Sigmoid colon (tissue), 7 donors: ENCODE measurements around the gene LHX3. TPM values are rescaled to one million over a fixed set of nuclear protein-coding genes. Genes with fewer than 3 reads are reported as not detected.

Experiments used
- DNase-seq: peaks from one replicate; pipeline ENCODE4 v3.0.0-alpha.2; 2019
- H3K27ac ChIP-seq, 4 donors: fragments of 200-600 bp; sonication (generic); one replicate each; pipeline ENCODE4 v1.5.1; 2016 to 2019; ENCODE audit warnings: mild to moderate bottlenecking in 1 of 4
- H3K27me3 ChIP-seq, 3 donors: fragments of 200-600 bp; sonication (generic); one replicate each; pipeline ENCODE4 v1.5.1; 2019; ENCODE audit warnings: mild to moderate bottlenecking in 1 of 3
- H3K36me3 ChIP-seq, 4 donors: fragments of 200-600 bp; sonication (generic); one replicate each; pipeline ENCODE4 v1.5.1; 2016 to 2019
- H3K4me1 ChIP-seq, 4 donors: fragments of 200-600 bp; sonication (generic); one replicate each; pipeline ENCODE4 v1.5.1; 2017 to 2019
- H3K4me3 ChIP-seq, 4 donors: fragments of 200-600 bp; sonication (generic); one replicate each; pipeline ENCODE4 v1.5.1; 2017 to 2019; ENCODE audit warnings: mild to moderate bottlenecking in 2 of 4, moderate library complexity in 1 of 4
- H3K9me3 ChIP-seq, 4 donors: fragments of 200-600 bp in 3 of 4; sonication (generic) in 3 of 4; one replicate each; pipeline versions ENCODE4 v1.5.1 to v1.6.1; 2013 to 2019
- EP300 ChIP-seq, 4 donors: sonication (generic); formaldehyde crosslinking; IDR thresholded peaks; one replicate each; pipeline ENCODE4 v1.6.1; 2017; ENCODE audit warnings: antibody characterized with exemption in 4 of 4
- POLR2A ChIP-seq, 2 donors: fragments of 450-650 bp; IDR thresholded peaks; one replicate each; pipeline ENCODE4 v1.6.1; 2016; ENCODE audit warnings: antibody characterized with exemption in 2 of 2, mild to moderate bottlenecking in 2 of 2, moderate library complexity in 2 of 2
- POLR2AphosphoS5 ChIP-seq, 4 donors: sonication (generic); formaldehyde crosslinking; IDR thresholded peaks; one replicate each; pipeline ENCODE4 v1.6.1; 2017; ENCODE audit warnings: antibody characterized with exemption in 4 of 4
- WGBS, 2 donors: extraction: QIAGEN DNeasy Blood & Tissue Kit; methylation state at CpG; one replicate each; pipeline ENCODE4 v1.1.7; 2013; 5-methylcytosine and 5-hydroxymethylcytosine counted together
- intact Hi-C: fragments of 100-400 bp; cut with DNase I; formaldehyde crosslinking; loops from one replicate; pipeline ENCODE4 v1.15.1; 2023
- polyA plus RNA-seq, 3 donors: library from polyadenylated mRNA; stranded (reverse); fragments of 200-250 nt; gene quantifications; one replicate each; pipeline ENCODE4 v1.2.3, GENCODE V29; 2013
- total RNA-seq, 4 donors: library from RNA; depleted of rRNA; stranded (reverse); fragments of >200 nt; gene quantifications; one replicate each; pipeline ENCODE4 v1.1.0, GENCODE V29; 2016
- TF ChIP-seq, protein P1 (sequence below), 4 experiments: fragments of 450-650 bp in 3 of 4; fragments of 200-600 bp in 1 of 4; IDR thresholded peaks; one replicate each; pipeline ENCODE4 v1.5.1; 2016 to 2019; ENCODE audit warnings: antibody characterized with exemption in 4 of 4, mild to moderate bottlenecking in 3 of 4, moderate library complexity in 2 of 4
- donor health status: healthy with polysubstance abuse.
- donor health status: Bipolar disorder and iron deficiency.
- donor health status: healthy.

Gene LHX3
- total and polyA plus RNA-seq, 7 donors = not detected

DNA sequence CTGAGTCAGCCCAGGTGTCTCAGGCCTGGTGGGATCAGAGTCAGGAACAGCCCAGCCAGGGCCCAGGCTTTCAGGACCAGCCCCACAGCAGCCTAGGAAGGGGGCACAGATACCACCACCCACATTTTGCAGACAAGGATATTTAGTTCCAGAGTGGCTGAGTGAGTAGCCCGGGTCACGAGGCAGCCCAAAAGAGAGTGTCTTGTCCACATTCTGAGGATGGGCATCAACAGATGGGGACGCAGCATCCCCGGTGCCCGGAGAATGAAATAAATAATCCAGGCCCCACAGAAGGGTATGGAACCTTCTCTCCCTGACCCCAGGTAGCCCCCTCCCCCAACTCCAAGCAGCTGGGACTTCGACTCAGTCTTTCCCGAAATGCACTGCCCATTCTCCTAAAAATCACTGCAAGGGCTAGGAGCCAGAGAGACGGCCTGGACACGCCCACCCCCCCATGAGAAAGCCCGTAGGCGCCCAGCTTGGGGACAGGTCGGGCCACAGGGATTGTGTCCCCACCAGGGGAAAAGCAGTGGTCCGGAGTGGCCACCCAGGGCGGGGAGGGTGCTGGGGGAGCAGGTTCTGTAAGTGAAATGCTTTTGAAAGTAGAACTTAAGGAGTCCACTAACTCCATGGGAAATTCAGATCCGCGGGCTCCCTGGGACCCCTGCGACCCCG is 6.9 kb downstream of the LHX3 start:
- H3K4me1 ChIP-seq = peaks cover 0 to 25% (median 9%) of the 10 kb centered on the region in 4 donors
- H3K9me3 ChIP-seq = no peaks in the 10 kb centered on the region
- intact Hi-C loops = no loop called here
- no peak for DNase-seq
- no peaks in the 10 kb centered on the region for H3K36me3 ChIP-seq
- no peak overlapping the region for H3K27ac ChIP-seq
- peaks cover 83 to 100% (median 96%) of the 10 kb centered on the region in 3 donors for H3K27me3 ChIP-seq
- TF ChIP-seq POLR2A (IDR thresholded peaks at IDR 0.05) (no peak), POLR2AphosphoS5 (IDR thresholded peaks at IDR 0.05) (no peak), EP300 (IDR thresholded peaks at IDR 0.05) (no peak)
- TF ChIP-seq, protein P1, sequence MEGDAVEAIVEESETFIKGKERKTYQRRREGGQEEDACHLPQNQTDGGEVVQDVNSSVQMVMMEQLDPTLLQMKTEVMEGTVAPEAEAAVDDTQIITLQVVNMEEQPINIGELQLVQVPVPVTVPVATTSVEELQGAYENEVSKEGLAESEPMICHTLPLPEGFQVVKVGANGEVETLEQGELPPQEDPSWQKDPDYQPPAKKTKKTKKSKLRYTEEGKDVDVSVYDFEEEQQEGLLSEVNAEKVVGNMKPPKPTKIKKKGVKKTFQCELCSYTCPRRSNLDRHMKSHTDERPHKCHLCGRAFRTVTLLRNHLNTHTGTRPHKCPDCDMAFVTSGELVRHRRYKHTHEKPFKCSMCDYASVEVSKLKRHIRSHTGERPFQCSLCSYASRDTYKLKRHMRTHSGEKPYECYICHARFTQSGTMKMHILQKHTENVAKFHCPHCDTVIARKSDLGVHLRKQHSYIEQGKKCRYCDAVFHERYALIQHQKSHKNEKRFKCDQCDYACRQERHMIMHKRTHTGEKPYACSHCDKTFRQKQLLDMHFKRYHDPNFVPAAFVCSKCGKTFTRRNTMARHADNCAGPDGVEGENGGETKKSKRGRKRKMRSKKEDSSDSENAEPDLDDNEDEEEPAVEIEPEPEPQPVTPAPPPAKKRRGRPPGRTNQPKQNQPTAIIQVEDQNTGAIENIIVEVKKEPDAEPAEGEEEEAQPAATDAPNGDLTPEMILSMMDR (IDR thresholded peaks at IDR 0.05) = no peak
- H3K4me3 ChIP-seq = no peak overlapping the region
- WGBS, 2 donors = 14 to 15% methylated on average over 18 of the region's 18 CpGs

DNA sequence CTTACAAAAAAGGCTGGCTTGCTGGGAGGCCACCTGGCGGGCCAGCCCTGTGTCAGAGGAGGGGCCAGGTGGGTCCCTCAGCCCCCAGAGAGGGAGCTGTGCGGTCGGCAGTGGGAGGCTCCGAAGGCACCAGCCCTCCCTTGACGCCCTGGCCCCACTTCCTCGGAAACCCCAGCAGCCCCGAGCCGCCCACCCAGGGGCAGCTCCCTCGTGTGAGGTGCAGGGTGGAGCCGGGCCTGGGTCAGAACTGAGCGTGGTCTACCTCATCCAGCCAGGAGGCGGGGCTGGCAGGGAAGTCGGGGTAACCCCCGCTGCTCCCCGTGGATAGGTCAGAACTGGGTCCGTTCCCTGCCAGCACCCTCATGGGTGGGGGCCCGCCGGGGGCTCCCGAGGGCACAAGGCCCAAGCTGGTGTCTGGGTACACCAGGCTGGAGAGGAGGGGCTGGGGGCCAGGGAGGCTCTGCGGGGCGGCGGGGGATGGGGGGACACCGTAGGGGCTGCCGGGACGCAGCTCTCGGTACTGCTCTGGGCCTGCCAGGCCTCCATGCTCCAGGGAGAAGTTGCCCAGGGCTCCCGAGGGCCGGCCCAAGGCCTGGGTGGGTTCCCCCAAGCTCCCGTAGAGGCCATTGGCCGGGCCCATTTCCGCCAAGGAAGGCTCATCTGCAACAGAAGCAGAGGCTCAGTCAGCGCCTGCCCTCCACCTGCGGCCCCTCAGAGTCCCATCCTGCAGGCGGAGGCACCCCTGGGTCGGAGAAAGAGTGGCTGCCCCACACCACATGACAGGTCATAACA is 7.6 kb downstream of the LHX3 start:
- Histone ChIP-seq H3K27ac (no peak overlapping the region), H3K4me3 (no peak overlapping the region), H3K36me3 (no peaks in the 10 kb centered on the region), H3K27me3 (peaks cover 83 to 100% (median 96%) of the 10 kb centered on the region in 3 donors), H3K4me1 (peaks cover 0 to 30% (median 9%) of the 10 kb centered on the region in 4 donors), H3K9me3 (no peaks in the 10 kb centered on the region)
- WGBS, 2 donors = 8 to 15% methylated on average over 35 of the region's 35 CpGs
- DNase-seq = no peak
- intact Hi-C loops = no loop called here
- TF ChIP-seq EP300 (IDR thresholded peaks at IDR 0.05) (no peak), POLR2AphosphoS5 (IDR thresholded peaks at IDR 0.05) (no peak), POLR2A (IDR thresholded peaks at IDR 0.05) (no peak)
- TF ChIP-seq, protein P1 (IDR thresholded peaks at IDR 0.05) = no peak

DNA sequence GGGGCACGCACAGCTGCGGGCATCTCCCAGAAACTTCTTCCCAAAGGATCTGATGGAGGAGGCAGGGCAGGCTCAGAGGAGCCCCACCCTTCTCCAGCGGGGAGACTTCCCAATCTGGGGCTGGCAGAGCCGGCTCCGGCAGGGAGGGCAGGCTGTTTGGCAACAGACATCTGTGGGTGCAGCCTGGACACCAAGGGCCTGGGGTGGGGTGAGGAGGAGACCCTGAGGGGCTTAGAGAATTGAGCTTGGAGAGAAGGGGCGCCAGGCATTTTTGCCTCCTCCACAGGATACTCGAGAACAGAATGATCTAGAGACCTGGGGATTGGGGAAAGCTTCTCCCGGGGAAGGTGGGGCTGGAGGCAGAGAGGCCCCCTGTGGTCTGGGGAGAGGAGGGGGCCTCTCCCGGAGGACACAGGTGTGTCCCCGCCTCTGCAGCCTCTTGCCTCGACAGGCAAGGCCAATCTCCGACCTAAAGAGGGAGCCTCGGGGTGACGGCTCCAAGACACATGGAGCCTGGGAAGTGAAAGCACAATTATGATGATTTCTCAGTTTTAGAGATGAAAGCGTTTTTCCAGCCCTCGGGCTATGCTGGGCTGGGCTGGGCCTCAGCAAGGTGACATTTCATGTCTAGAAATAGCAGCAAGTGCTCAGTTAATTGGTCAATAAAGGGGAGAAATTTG is 8.4 kb downstream of the LHX3 start:
- peaks cover 77 to 100% (median 96%) of the 10 kb centered on the region in 3 donors for H3K27me3 ChIP-seq
- intact Hi-C loops = no loop called here
- no peak overlapping the region for H3K27ac ChIP-seq
- 4% methylated on average over 16 of the region's 16 CpGs for WGBS, 2 donors
- H3K4me1 ChIP-seq = peaks cover 0 to 22% (median 9%) of the 10 kb centered on the region in 4 donors
- DNase-seq = no peak
- no peak overlapping the region for H3K4me3 ChIP-seq
- TF ChIP-seq EP300 (IDR thresholded peaks at IDR 0.05) (no peak), POLR2AphosphoS5 (IDR thresholded peaks at IDR 0.05) (no peak), POLR2A (IDR thresholded peaks at IDR 0.05) (no peak)
- H3K9me3 ChIP-seq = no peaks in the 10 kb centered on the region
- no peaks in the 10 kb centered on the region for H3K36me3 ChIP-seq

DNA sequence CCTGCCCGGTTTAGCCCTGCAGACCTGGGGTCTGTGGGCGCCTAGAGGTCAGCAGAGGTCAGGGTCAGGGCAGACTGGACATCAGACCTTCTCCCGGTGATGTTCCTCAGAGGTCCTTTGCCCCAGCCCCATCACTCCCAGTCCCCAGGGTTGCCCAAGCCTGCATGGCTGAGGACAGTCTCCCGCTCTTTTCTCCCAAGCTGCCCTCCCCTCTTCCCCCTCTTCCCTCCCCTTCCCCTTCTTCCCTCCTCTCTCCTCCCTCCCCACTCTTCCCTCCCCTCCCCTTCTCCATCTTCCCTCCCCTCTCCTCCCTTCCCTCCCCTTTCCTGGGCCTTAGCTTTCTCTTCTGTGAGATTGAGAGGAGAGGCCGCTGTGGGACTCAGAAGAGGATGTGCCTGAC is 10.4 kb downstream of the LHX3 start:
- peaks cover 0 to 22% (median 9%) of the 10 kb centered on the region in 4 donors for H3K4me1 ChIP-seq
- H3K27ac ChIP-seq = no peak overlapping the region
- peaks cover 62 to 100% (median 96%) of the 10 kb centered on the region in 3 donors for H3K27me3 ChIP-seq
- no peaks in the 10 kb centered on the region for H3K36me3 ChIP-seq
- H3K4me3 ChIP-seq = no peak overlapping the region
- intact Hi-C loops = no loop called here
- no peak for DNase-seq
- WGBS, 2 donors = 16 to 17% methylated on average over 5 of the region's 5 CpGs
- no peaks in the 10 kb centered on the region for H3K9me3 ChIP-seq
- TF ChIP-seq POLR2AphosphoS5 (IDR thresholded peaks at IDR 0.05) (no peak), POLR2A (IDR thresholded peaks at IDR 0.05) (no peak), EP300 (IDR thresholded peaks at IDR 0.05) (no peak)
- TF ChIP-seq, protein P1 (IDR thresholded peaks at IDR 0.05) = no peak

DNA sequence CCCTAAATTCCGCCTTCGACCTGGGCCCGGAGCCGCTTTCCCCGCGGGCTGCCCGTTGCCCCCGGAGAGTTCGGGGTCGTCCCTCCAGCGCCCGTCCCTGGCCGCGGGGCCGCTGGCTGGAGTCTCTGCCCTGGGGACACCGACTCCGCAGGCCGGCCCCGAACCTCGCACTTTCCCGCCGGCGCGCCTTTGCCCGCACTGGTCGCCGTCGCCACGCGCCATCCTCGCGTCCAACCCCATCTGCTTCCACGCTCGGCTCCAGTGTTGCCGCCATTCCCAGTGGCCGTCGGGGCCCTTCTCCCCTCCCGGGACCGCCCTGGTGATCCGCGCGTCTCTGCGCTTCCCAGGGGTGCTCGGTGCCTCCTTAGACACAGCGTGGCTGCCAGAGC is 11.0 kb downstream of the LHX3 start:
- no peaks in the 10 kb centered on the region for H3K36me3 ChIP-seq
- H3K27ac ChIP-seq = no peak overlapping the region
- no peak for DNase-seq
- intact Hi-C loops = no loop called here
- no peak for TF ChIP-seq POLR2A (IDR thresholded peaks at IDR 0.05)
- TF ChIP-seq, protein P1 (IDR thresholded peaks at IDR 0.05) = no peak
- TF ChIP-seq EP300 (IDR thresholded peaks at IDR 0.05) = no peak
- no peak for TF ChIP-seq POLR2AphosphoS5 (IDR thresholded peaks at IDR 0.05)
- H3K4me1 ChIP-seq = peaks cover 0 to 18% (median 9%) of the 10 kb centered on the region in 4 donors
- H3K27me3 ChIP-seq = peaks cover 55 to 100% (median 89%) of the 10 kb centered on the region in 3 donors
- 5 to 14% methylated on average over 45 of the region's 45 CpGs for whole genome bisulfite sequencing, 2 donors
- no peaks in the 10 kb centered on the region for H3K9me3 ChIP-seq
- no peak overlapping the region for H3K4me3 ChIP-seq
